Lung (tissue), 12 donors: ENCODE data around the gene AHRR. TPM values are rescaled to one million over a fixed set of nuclear protein-coding genes. Genes with fewer than 3 reads are reported as not detected.

Experiments used
- ATAC-seq: fragments of 200-7000 bp; cut with Tn5 transposase; one replicate; pipeline ENCODE4 v1.9.1; 2020; ENCODE audit warnings: moderate number of reproducible peaks; ENCODE audit not compliant: insufficient read depth, low FRiP score
- DNase-seq, 3 donors: peaks; one replicate each; pipeline ENCODE4 v3.0.0-alpha.2; 2013 to 2017
- H3K27ac ChIP-seq, 2 donors: one replicate each; pipeline ENCODE4 v1.5.1; 2013; ENCODE audit warnings: mild to moderate bottlenecking in 2 of 2, moderate library complexity in 2 of 2, control low read depth in 1 of 2, inconsistent platforms in 1 of 2, low read depth in 1 of 2, low read length in 1 of 2
- H3K27me3 ChIP-seq, 3 donors: one replicate each; pipeline ENCODE4 v1.5.1; 2013; ENCODE audit warnings: low read length in 2 of 3; ENCODE audit not compliant: control insufficient read depth in 3 of 3, insufficient read depth in 3 of 3
- H3K36me3 ChIP-seq, 4 donors: one replicate each; pipeline ENCODE4 v1.5.1; 2013; ENCODE audit warnings: low read length in 4 of 4, mild to moderate bottlenecking in 1 of 4, moderate library complexity in 1 of 4; ENCODE audit not compliant: control insufficient read depth in 4 of 4, insufficient read depth in 4 of 4
- H3K4me1 ChIP-seq, 5 donors: one replicate each; pipeline ENCODE4 v1.5.1; 2013; ENCODE audit warnings: low read length in 5 of 5, mild to moderate bottlenecking in 2 of 5, moderate library complexity in 1 of 5; ENCODE audit not compliant: control insufficient read depth in 5 of 5, insufficient read depth in 5 of 5
- H3K4me3 ChIP-seq: one replicate; pipeline ENCODE4 v1.5.1; 2013; ENCODE audit warnings: mild to moderate bottlenecking, control low read depth, moderate library complexity
- H3K9ac ChIP-seq, 2 donors: one replicate each; pipeline ENCODE4 v1.5.1; 2013; ENCODE audit warnings: low read length in 2 of 2, control low read depth in 1 of 2; ENCODE audit not compliant: insufficient read depth in 1 of 2
- H3K9me3 ChIP-seq, 4 donors: one replicate each; pipeline ENCODE4 v1.5.1; 2013; ENCODE audit warnings: low read length in 3 of 4, mild to moderate bottlenecking in 1 of 4, moderate library complexity in 1 of 4; ENCODE audit not compliant: control insufficient read depth in 4 of 4, insufficient read depth in 3 of 4
- CTCF ChIP-seq: IDR thresholded peaks from 2 replicates; pipeline ENCODE4 v1.5.1; 2012; ENCODE audit warnings: mild to moderate bottlenecking; ENCODE audit errors: control extremely low read depth, extremely low read depth
- WGBS, 2 donors: extraction: QIAGEN DNeasy Blood & Tissue Kit; methylation state at CpG; one replicate each; pipeline ENCODE4 v1.1.7; 2013; 5-methylcytosine and 5-hydroxymethylcytosine counted together
- polyA plus RNA-seq, 2 donors: library from polyadenylated mRNA; stranded (reverse); fragments of 200-250 nt; gene quantifications; one replicate each; pipeline ENCODE4 v1.2.1, GENCODE V29; 2013
- total RNA-seq, 2 donors: library from RNA; depleted of rRNA in 1 of 2; stranded (reverse); fragments of >200 nt in 1 of 2; gene quantifications; one replicate each; pipeline ENCODE4 v1.2.1, GENCODE V29; 2014 to 2021
- donor health status: control.
- donor health status: control.
- donor health status: Bipolar disorder and iron deficiency.
- donor health status: healthy.
- donor health status: DM: yes; HTN: yes; CAD: no.

Gene AHRR
- total and polyA plus RNA-seq, 4 donors = 0.63 to 8.8 (median 2.8) TPM

- no peak for ATAC-seq
- H3K27ac ChIP-seq = no peak overlapping the region
- no peak for DNase-seq
- no peak overlapping the region for H3K4me3 ChIP-seq
- WGBS, 2 donors = 73 to 84% methylated on average over 18 of the region's 18 CpGs
- peaks cover 0 to 7% (median 0%) of the 10 kb centered on the region in 4 donors for H3K36me3 ChIP-seq
- H3K9me3 ChIP-seq = no peaks in the 10 kb centered on the region
- H3K27me3 ChIP-seq = no peaks in the 10 kb centered on the region
- no peak overlapping the region for H3K9ac ChIP-seq
- TF ChIP-seq CTCF = no peak
- peaks cover 0 to 29% (median 4%) of the 10 kb centered on the region in 5 donors for H3K4me1 ChIP-seq
Measured at GRCh38 chr5:437281-437771, 115.8 kb downstream of the AHRR start.

DNA sequence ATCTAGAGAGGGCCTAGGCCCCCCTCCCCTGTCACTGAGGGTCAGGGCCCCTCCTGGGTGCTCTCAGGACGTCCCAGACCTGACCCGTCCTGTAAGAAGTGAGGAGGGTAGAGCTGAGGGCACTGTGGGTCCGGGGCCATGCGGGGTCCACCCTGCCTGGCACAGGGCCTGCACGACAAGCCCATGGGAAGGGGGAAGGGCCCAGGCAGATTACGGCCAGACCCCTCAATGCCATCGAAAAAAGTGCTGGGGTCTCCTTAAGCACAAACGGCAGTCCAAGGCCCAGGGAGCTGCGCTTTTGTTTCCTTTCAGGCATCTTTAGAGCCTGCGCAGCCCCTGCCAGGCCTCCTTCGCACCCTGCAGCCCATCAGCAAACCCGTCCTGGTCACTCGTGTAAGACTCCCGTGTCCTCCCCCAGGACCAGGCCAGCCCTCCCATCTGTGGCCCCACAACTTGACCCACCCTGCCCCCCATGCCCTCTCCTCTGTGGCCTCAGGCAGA is 117.0 kb downstream of the AHRR start:
- Histone ChIP-seq H3K9ac (no peak overlapping the region), H3K27ac (no peak overlapping the region), H3K4me1 (peaks cover 0 to 19% (median 4%) of the 10 kb centered on the region in 5 donors), H3K9me3 (no peaks in the 10 kb centered on the region), H3K27me3 (no peaks in the 10 kb centered on the region), H3K36me3 (peaks cover 0 to 5% (median 0%) of the 10 kb centered on the region in 4 donors), H3K4me3 (no peak overlapping the region)
- TF ChIP-seq CTCF = no peak
- DNase-seq (no peak), ATAC-seq (no peak)
- 74 to 90% methylated on average over 14 of the region's 14 CpGs for WGBS, 2 donors

DNA sequence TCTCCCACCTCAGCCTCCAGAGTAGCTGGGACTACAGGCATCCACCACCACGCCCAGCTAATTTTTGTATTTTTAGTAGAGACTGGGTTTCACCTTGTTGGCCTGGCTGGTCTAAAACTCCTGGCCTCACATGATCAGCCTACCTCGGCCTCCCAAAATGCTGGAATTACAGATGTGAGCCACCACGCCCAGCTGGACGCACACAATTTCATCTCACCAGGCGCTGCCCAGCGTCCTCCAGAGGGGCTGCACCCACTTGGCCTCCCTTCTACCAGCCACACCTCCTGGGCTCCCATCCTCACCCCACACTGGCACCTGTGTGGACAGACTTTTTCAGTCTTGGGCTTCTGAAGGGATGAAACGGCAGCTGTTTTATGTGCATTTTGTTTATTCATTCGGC is 117.7 kb downstream of the AHRR start:
- WGBS, 2 donors = 85 to 92% methylated on average over 8 of the region's 8 CpGs
- peaks cover 0 to 2% (median 0%) of the 10 kb centered on the region in 4 donors for H3K36me3 ChIP-seq
- H3K27ac ChIP-seq = no peak overlapping the region
- H3K4me3 ChIP-seq = no peak overlapping the region
- TF ChIP-seq CTCF = no peak
- no peaks in the 10 kb centered on the region for H3K27me3 ChIP-seq
- peaks cover 0 to 19% (median 4%) of the 10 kb centered on the region in 5 donors for H3K4me1 ChIP-seq
- no peak for DNase-seq
- no peak overlapping the region for H3K9ac ChIP-seq
- no peak for ATAC-seq
- no peaks in the 10 kb centered on the region for H3K9me3 ChIP-seq

GRCh38 chr5:439636-440035 is 118.1 kb downstream of the AHRR start:
- H3K4me3 ChIP-seq = no peak overlapping the region
- no peak overlapping the region for H3K9ac ChIP-seq
- no peaks in the 10 kb centered on the region for H3K27me3 ChIP-seq
- DNase-seq = no peak
- H3K9me3 ChIP-seq = no peaks in the 10 kb centered on the region
- peaks cover 0 to 2% (median 0%) of the 10 kb centered on the region in 4 donors for H3K36me3 ChIP-seq
- ATAC-seq = no peak
- 79 to 88% methylated on average over 14 of the region's 14 CpGs for WGBS, 2 donors
- no peak for TF ChIP-seq CTCF
- no peak overlapping the region for H3K27ac ChIP-seq
- peaks cover 0 to 19% (median 4%) of the 10 kb centered on the region in 5 donors for H3K4me1 ChIP-seq
